Measurements from ENCODE around the gene DAG1. TPM values are rescaled to one million over a fixed set of nuclear protein-coding genes. Genes with fewer than 3 reads are reported as not detected.

Gene DAG1
- total RNA-seq, 1 experiment from 2014 or later, result 99.9 TPM

- H4K20me1 ChIP-seq (ENCODE audit: insufficient read depth), result no peaks in the 10 kb centered on the region
- H3K4me2 ChIP-seq (ENCODE audit: low read length), result no peak overlapping the region
- ChIA-PET POLR2A (no interaction called here), RAD21 (ENCODE audit: low non-redundant PET in 1 of 2, low total read pairs in 2 of 2, uncharacterized antibody in 2 of 2, unreplicated experiment in 2 of 2) (no interaction called here), CTCF (no interaction called here)
- intact Hi-C loops (cut with micrococcal nuclease), result no loop called here
- H3K4me3 ChIP-seq (replicated peaks in 1 of 2; ENCODE audit: low read depth in 1 of 2, low read length in 2 of 2), result no peak overlapping the region
- H3K9ac ChIP-seq (ENCODE audit: low read length), result no peak overlapping the region
- H3K9me3 ChIP-seq (ENCODE audit: control insufficient read depth in 1 of 2, insufficient read depth in 1 of 2, low read depth in 1 of 2, low read length in 2 of 2), result no peaks in the 10 kb centered on the region
- DNase-seq (ENCODE audit: low read depth, low spot score) (no peak), ATAC-seq (peak; percentile 27; the same call in 1 of the 2 replicates)
- no peaks in the 10 kb centered on the region for H3K27me3 ChIP-seq (ENCODE audit: insufficient read depth, low read length)
- H3K36me3 ChIP-seq (ENCODE audit: control insufficient read depth in 1 of 2, insufficient read depth in 2 of 2, low read length in 2 of 2), result peaks cover 6 to 12% of the 10 kb centered on the region in 2 experiments; a peak in 2 of 4 replicates
- H3K4me1 ChIP-seq (ENCODE audit: control insufficient read depth in 1 of 2, insufficient read depth in 2 of 2, low read length in 2 of 2), result peaks cover 3 to 8% of the 10 kb centered on the region in 2 experiments; a peak in 2 of 4 replicates
- BruUV-seq (replicated peaks), result no TSS peak
- H3K9me2 ChIP-seq (ENCODE audit: insufficient read depth), result no peaks in the 10 kb centered on the region
- no peak overlapping the region for H3K27ac ChIP-seq (ENCODE audit: low read depth, low read length)
- TF ChIP-seq SP1 (IDR thresholded peaks at IDR 0.05; ENCODE audit: low read depth) (no peak), ZFX (IDR thresholded peaks at IDR 0.05) (no peak), ATF3 (IDR thresholded peaks at IDR 0.05) (no peak), TCF7L2 (IDR thresholded peaks at IDR 0.05; ENCODE audit: borderline replicate concordance, extremely low read depth, insufficient read depth, insufficient read length) (no peak), FOSL1 (IDR thresholded peaks at IDR 0.05; ENCODE audit: low read depth) (no peak), ZBTB33 (IDR thresholded peaks at IDR 0.05; ENCODE audit: extremely low read depth, insufficient replicate concordance, low read length) (no peak), SRF (IDR thresholded peaks at IDR 0.05; ENCODE audit: low read depth) (no peak), EZH2 (IDR thresholded peaks at IDR 0.05) (no peak), ZNF274 (IDR thresholded peaks at IDR 0.05; ENCODE audit: low read depth, low read length) (no peak), YY1 (IDR thresholded peaks at IDR 0.05; ENCODE audit: extremely low read depth, insufficient replicate concordance, low read depth, low read length) (no peak), JUND (IDR thresholded peaks at IDR 0.05) (no peak), RAD21 (IDR thresholded peaks at IDR 0.05; ENCODE audit: low read depth) (no peak), SIN3A (IDR thresholded peaks at IDR 0.05; ENCODE audit: low read depth) (no peak), CBX3 (IDR thresholded peaks at IDR 0.05; ENCODE audit: low read depth) (no peak), CEBPB (IDR thresholded peaks at IDR 0.05; ENCODE audit: low read depth) (no peak), EGR1 (IDR thresholded peaks at IDR 0.05; ENCODE audit: low read depth) (no peak), POLR2A (IDR thresholded peaks at IDR 0.05; ENCODE audit: borderline replicate concordance, extremely low read depth, insufficient read depth, insufficient read length) (no peak), POLR2AphosphoS5 (IDR thresholded peaks at IDR 0.05; ENCODE audit: low read depth, low read length) (no peak)
- TF ChIP-seq, protein P1, sequence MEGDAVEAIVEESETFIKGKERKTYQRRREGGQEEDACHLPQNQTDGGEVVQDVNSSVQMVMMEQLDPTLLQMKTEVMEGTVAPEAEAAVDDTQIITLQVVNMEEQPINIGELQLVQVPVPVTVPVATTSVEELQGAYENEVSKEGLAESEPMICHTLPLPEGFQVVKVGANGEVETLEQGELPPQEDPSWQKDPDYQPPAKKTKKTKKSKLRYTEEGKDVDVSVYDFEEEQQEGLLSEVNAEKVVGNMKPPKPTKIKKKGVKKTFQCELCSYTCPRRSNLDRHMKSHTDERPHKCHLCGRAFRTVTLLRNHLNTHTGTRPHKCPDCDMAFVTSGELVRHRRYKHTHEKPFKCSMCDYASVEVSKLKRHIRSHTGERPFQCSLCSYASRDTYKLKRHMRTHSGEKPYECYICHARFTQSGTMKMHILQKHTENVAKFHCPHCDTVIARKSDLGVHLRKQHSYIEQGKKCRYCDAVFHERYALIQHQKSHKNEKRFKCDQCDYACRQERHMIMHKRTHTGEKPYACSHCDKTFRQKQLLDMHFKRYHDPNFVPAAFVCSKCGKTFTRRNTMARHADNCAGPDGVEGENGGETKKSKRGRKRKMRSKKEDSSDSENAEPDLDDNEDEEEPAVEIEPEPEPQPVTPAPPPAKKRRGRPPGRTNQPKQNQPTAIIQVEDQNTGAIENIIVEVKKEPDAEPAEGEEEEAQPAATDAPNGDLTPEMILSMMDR (IDR thresholded peaks at IDR 0.05 in 2 of 3, conservative IDR thresholded peaks at IDR 0.05 in 1 of 3; ENCODE audit: borderline replicate concordance in 1 of 3, insufficient read depth in 1 of 3, low read depth in 2 of 3, low read length in 2 of 3), result no peak
- no peak overlapping the region for H2AFZ ChIP-seq (ENCODE audit: low read depth, low read length, poor library complexity, severe bottlenecking)
- H3K79me2 ChIP-seq (ENCODE audit: insufficient read depth, low read length), result peaks cover 23% of the 10 kb centered on the region
These were observed 49.9 kb downstream of the DAG1 start for GRCh38 chr3:49519916-49520385.

Data from HCT116 (cell line).